HEK293 (cell line): ENCODE results near the gene SMARCB1.

Experiments used
- CTCF ChIP-seq: fragments of 450-650 bp; formaldehyde crosslinking; IDR thresholded peaks from 2 replicates; pipeline ENCODE4 v1.5.1; 2016; ENCODE audit warnings: missing biosample characterization, missing genetic modification characterization
- ELK4 ChIP-seq: IDR thresholded peaks from 2 replicates; pipeline ENCODE4 v1.6.1; 2011; ENCODE audit warnings: mild to moderate bottlenecking, low read depth, low read length, borderline replicate concordance
- TCF7L2 ChIP-seq: IDR thresholded peaks from 2 replicates; pipeline ENCODE4 v1.6.1; 2011; ENCODE audit warnings: low read depth, mild to moderate bottlenecking, inconsistent platforms, low read length, moderate library complexity, borderline replicate concordance
- ZBTB21 ChIP-seq: fragments of 450-650 bp; formaldehyde crosslinking; IDR thresholded peaks from 2 replicates; pipeline ENCODE4 v1.5.1; 2017; ENCODE audit warnings: missing biosample characterization, missing genetic modification characterization
- ZBTB26 ChIP-seq: fragments of 450-650 bp; formaldehyde crosslinking; optimal IDR thresholded peaks from 2 replicates; pipeline ENCODE3; 2016; ENCODE audit warnings: missing biosample characterization, mild to moderate bottlenecking, missing genetic modification characterization
- ZNF112 ChIP-seq: fragments of 450-650 bp; formaldehyde crosslinking; IDR thresholded peaks from 2 replicates; pipeline ENCODE4 v1.5.0; 2017; ENCODE audit warnings: missing biosample characterization, missing genetic modification characterization
- ZNF19 ChIP-seq: fragments of 450-650 bp; formaldehyde crosslinking; IDR thresholded peaks from 2 replicates; pipeline ENCODE4; 2016; ENCODE audit warnings: missing biosample characterization, missing genetic modification characterization, low read depth
- ZNF416 ChIP-seq: fragments of 450-650 bp; formaldehyde crosslinking; IDR thresholded peaks from 2 replicates; pipeline ENCODE4 v1.5.1; 2016; ENCODE audit warnings: missing biosample characterization, missing genetic modification characterization
- ZNF580 ChIP-seq: fragments of 450-650 bp; formaldehyde crosslinking; IDR thresholded peaks from 2 replicates; pipeline ENCODE4 v1.5.1; 2016; ENCODE audit warnings: missing biosample characterization, missing genetic modification characterization
- ZNF645 ChIP-seq: fragments of 450-650 bp; formaldehyde crosslinking; IDR thresholded peaks from 2 replicates; pipeline ENCODE4; 2016; ENCODE audit warnings: missing biosample characterization, missing genetic modification characterization
- ZNF670 ChIP-seq: fragments of 450-650 bp; formaldehyde crosslinking; IDR thresholded peaks from 2 replicates; pipeline ENCODE4 v1.5.1; 2016; ENCODE audit warnings: missing biosample characterization, missing genetic modification characterization, low read depth
- ZNF777 ChIP-seq: fragments of 450-650 bp; formaldehyde crosslinking; IDR thresholded peaks from 2 replicates; pipeline ENCODE4 v1.5.1; 2017; ENCODE audit warnings: missing biosample characterization, missing genetic modification characterization, borderline replicate concordance

- TF ChIP-seq CTCF (tag by site-specific recombination): no peak
- TF ChIP-seq ZBTB21 (tag by site-specific recombination): no peak
- no peak for TF ChIP-seq ZNF645 (tag by site-specific recombination)
- TF ChIP-seq ZNF777 (tag by site-specific recombination): no peak
- TF ChIP-seq TCF7L2: no peak
- no peak for TF ChIP-seq ZNF416 (tag by site-specific recombination)
- TF ChIP-seq ZNF112 (tag by site-specific recombination): no peak
- TF ChIP-seq ZNF670: no peak
- no peak for TF ChIP-seq ZBTB26 (tag by site-specific recombination)
- TF ChIP-seq ZNF19: no peak
- TF ChIP-seq ZNF580 (tag by site-specific recombination): no peak
- TF ChIP-seq ELK4: no peak
These were observed 50.1 kb downstream of the SMARCB1 start for GRCh38 chr22:23836692-23837495.
